ENCODE data around the gene FBXL17.
"Not testable (repeated sequence)": the region's sequence is repeated elsewhere in the genome, so short reads cannot be mapped to it uniquely, and the experiment has no call there.

Gene FBXL17

DNA sequence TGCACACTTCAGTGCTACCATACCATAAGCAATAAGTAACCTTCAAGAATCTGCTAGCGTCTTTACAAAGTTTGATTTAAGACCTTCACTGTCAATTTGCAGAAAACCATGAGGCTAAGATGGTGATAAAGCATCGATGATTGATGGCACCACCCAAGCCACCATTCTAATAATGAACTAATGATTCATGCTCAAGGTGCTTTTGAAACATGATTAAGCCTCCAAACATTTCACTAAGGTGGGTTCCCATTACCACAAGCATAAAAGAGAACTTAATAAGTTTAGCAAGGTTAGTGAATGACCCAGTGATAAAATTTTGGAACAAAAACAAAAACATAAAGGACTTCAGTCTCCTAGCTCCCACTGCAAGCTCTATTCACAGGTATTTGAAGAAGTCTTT lies 214.7 kb downstream of the FBXL17 start:
- no peak for DNase-seq

DNA sequence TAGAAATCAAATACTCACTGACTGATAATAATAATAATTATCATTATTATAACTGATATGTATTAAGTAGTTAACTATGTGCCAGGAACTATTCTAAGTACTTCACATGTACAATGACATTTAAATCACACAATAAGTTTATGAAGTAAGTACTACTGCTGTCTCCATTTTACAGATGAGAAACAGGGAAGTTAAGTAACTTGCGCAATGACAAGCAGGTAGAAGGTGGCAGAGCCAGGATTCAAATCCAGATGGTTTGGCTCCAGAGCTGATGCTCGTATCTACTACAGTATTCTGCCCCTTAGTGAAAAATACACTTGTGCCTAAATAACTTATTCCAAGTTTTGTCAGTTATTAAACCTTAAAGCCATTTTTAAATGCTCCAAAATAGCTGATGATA lies 217.3 kb downstream of the FBXL17 start:
- no peak for DNase-seq

DNA sequence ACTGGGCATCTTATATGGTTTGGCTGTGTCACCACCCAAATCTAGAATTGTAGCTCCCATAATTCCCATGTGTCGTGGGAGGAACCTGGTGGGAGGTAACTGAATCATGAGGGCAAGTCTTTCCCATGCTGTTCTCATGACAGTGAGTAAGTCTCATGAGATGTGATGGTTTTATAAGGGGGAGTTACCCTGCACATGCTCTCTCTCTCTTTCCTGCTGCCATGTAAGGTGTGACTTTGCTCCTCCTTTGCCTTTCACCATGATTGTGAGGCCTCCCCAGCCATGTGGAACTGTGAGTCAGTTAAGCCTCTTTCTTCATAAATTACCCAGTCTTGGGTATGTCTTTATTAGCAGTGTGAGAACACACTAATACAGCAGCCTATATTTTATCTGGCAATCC lies 229.0 kb downstream of the FBXL17 start:
- DNase-seq, result not testable (repeated sequence)

DNA sequence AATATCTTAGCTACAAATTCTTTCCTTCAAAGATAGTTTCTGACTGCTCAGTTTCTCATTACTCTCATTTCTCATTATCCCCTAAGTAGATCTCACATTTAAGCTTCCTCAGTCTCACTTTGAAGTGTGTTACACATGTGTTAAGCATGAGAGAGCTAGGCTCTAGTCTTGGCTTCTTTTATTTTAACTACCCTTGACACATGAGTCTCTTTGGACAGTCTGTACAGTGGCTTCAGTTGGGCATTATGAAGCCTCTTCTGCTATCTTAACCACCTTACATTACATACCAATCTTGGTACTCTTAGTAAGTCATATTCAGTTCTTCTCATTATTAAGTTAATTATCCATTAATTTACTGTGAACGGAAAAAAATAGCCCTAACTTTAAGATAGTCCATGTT lies 232.5 kb downstream of the FBXL17 start:
- no peak for DNase-seq

DNA sequence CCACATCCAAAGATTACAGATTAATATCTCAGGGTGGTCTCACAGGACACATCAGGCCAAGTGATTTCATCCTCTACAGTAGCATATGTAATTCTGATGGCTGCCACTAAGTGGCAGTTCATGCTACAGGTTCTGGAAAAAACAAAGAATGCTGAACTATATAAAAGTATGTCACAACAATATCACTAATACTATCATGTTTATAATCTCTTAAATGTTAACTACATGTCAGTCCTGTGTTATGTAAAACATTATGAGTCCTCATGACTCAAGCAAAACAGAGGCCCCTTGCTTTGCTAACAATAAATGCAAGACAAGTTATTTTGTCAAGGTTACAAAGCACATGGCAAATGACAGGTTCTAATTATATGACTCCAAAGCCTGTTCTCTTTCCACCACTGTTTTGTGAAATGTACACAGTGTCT lies 233.2 kb downstream of the FBXL17 start:
- DNase-seq, result no peak

DNA sequence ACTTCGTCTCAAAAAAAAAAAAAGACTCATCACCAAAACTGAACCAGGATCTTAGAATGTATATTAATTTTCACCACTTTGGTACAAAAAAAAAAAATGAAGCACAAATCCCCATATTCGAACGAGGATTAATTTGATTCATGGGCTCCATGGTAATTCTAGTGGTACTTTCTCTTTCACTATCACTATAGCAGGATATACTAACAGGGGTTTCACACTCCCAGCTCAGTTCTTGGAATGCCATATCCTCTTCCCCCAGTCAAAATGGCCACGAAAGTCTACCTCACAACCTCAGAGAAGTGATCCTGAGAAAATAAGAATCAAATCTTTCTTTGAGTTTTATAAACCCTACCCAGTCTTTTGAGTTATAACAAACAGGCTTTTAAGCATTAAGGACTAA lies 235.7 kb downstream of the FBXL17 start:
- no peak for DNase-seq

DNA sequence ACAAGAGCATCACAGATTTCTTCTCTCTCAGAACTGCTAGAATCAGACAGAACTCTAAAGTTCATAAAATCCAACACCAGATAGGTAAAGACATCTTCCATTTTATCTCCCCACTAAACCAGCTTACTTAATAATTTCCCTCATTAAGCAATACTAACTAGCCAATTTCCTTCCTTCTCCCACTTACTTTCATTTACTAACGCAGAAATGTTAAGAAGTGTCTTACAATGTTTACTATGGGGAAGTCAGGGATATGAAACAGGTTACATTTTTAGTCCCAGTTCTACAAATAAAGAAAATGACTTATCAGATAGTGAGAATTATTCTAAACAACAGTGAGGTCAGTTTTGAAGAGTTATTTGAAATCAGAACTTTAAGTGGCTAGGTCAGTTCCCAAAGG lies 236.5 kb downstream of the FBXL17 start:
- DNase-seq, result no peak

DNA sequence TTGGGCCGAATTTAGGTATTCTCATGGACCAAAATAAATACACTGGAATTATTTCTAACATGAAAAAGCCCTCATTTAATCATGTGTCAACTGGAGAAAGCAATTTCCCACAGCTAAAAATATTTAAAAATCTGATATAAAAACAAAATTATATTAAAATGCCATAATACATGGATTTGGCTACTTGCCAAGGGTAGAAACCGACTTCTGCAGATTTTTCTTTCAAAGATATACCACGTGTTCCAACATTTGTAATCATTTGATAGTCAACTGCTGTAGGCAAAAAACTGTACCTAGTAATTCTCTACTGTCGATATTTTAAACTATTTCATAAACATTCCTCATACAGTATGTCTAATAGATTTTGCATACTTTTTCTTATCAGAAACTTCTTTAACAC lies 237.6 kb downstream of the FBXL17 start:
- no peak for DNase-seq

DNA sequence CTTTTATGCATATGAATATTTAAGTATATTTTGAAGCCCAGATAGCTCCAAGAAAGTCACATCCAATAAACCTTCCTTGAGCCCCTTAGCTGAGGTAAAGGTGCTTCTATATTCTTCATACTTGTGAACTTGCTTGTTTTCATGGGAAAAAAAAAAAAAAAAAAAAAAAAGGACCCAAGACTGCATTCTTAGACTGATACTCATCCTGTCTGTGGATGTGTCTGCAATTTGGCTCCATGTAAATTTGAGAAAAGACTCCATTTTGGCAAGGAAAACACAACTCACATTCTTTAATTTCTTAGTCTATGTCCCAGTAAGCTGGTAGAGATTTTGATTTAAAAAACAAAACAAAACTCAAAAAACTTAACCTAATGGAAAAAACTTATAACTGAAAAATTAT lies 238.3 kb downstream of the FBXL17 start:
- DNase-seq, result no peak

DNA sequence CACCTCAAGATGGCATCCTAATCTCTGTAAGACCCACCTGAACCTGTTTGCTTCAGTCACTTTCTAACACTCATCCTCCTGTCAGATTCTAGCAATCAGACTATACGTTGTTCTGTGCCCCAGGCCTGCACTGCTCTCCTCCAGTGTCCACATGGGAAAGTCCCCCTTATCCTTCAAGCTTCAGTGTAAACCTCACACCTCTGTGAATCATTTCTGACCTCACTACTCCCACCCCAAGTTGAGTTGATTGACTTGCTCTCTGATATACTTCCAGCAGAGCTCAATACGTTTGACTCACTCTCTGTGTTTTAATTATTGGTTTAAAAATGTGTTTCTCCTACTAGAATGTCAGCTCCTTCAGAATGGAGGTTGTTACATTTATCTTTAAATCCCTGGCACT lies 240.2 kb downstream of the FBXL17 start:
- DNase-seq, result no peak

DNA sequence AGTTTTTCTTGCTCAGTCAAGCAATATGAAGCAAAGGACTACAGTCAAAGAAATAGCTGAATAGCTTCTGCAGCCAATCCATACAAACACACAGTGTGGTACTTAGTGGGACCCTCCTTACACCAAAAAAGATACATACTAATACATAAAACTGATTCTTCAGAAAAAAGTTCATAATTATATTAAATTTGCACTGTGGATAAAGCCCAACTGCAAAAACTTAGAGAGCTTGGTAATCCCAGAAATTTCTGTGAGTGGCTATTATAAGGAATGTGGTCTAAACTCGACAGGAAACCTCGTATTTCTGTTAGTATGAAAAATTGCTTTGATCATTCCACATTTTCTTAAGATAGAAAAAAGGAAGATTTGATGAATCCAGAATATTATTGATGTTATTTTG lies 245.4 kb downstream of the FBXL17 start:
- no peak for DNase-seq

DNA sequence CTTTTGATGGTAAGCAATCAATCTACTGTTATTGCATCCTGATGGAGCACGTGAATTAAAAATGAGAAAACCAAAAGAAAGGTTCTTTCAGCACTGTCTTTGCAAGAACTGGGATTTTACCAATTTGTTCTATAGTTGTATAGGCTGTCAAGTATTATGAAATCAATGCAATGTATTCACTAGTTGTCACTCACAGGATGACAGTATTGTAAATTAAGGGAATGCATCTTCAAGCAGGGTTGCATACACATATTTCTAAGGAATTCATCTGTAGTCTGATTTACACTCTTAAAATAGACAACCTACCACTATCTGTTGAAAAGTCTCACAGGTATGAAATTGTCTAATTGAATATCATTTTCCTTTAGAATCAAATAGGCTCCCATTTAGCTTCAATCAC lies 252.8 kb downstream of the FBXL17 start:
- no peak for DNase-seq

DNA sequence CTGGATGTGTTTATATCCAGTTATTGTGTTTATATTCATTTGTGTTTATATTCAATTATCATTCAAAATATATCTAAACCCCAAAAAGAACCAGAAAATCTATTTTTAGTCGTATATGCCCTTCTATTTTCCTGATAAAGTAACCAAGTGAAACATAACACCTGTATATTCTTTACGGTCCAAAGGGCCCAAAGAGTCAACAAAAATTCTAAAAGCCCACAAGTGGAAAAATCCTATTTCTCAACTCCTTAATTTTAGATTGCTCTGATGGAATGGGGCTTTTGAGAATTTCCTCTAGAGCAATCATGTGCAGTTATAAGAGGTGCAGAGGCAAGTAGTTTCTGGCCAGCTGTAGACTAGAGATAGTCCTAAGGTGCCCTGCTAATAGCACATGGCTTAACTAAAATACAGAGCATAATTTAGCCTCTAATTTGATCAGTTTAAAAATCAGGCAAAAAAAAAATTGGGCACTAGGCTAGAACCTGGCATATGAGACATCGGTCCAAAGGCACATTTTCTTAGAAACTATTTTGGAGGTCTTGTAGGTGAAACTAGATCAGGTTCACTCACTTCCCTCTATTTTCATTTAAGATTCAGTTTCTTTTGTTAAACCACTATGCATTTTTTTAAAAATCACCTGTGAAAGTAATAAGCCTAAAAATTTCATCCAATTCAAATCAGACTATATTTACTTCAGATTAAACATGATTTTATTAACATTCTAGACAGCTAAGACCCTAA lies 256.0 kb downstream of the FBXL17 start:
- DNase-seq, result no peak

DNA sequence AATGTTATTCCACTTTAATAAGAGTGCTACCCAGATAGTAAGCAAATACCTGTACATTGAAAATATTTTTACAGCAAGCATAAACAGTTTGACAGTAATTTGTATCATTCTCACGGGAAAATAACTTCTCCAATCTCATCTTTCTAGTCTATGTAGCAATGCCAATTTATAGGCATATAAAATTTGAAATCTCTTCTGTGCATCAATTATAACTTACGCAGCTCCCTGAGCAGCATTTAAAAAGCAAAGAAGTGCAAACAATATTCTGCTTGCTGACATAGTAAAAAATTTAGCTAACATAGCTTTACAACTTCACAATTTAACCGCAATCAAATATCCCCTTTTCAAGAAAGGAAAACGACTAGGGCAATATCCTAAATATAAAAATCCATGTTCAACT lies 257.3 kb downstream of the FBXL17 start:
- DNase-seq, result no peak

DNA sequence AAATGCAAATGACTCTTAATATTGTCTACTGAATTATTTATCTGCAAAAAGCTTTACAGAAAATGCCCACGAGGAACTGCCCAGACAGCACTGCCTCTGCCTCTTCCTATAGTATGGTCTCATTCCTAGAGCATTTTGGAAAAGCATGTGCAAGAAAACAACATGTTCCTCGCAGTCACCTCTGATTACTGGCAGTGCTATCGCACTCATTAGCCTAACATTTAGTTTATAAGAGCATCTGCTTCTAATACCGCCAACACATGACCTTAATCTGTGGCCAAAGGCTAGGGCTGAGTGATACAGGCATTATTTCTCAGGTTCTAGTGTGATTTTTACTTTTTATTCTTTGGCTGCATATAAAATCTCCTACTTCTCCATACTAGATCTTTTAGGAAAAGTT lies 259.2 kb downstream of the FBXL17 start:
- no peak for DNase-seq

DNA sequence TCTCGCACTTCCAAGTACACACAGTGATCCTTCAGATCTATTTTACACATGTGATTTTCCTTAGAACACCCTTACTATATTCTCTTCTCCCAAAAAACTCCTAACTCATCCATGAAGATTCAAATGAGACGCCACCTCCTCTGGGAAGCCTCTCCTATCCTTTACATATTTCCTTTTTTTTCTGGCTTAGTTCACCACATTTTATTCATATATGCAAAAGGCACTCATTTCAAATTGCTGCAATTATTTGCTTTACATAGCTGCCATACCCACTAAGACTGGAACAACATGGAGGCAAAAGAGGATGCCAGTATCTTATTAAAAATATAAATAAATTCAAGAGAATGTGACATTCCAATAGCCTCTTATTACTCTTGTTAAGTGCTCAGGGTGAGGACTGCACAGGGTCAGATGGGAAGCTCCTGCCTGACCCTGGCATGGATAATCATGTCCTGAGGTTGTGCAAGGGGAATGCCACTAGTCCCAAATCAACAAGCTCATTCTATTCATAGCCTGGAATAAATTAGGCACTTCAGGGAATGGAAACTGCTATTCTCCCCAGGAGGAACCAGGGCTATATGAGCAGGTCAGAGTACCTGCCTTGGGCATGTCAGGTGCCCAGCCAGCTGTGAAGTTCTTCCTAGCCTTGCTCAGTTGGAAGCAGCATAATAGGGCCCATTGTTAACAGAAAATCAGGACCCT lies 262.9 kb downstream of the FBXL17 start:
- no peak for DNase-seq

DNA sequence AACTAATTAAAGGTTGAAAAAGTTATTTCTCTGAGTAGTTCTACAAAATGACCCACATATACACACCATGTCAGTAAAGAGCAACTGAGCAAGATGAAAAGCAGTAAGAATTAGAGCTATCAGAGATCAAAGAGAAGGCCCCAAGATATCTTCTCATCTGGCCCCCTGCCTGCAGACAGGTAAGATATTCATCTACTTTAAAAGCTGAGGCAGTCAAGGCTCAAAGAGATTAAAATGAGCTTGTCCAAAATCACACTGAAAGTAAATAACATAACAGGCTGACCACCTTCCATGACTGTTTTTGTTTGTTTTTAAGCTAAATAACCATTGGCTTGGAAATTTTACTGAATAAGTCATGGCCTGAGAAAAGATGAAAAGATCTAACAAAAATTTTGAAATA lies 266.2 kb downstream of the FBXL17 start:
- DNase-seq, result no peak

DNA sequence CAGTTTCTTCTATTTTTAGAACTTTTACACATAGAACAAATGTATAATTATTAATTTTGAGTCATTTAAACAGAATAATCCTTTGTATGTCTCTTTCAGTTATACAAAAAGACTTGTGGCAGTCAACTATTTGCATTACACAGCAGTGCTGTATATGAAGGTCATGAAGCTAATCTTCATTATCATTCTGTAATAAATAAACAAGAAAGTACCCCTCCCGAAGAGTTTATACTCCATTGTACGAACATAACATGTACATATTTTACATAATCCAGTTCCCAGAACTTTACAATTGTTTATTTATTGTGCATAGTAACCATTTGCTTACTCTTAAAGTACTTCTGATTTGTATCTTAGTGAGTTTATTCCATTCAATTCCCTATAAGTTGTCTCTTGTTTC lies 267.9 kb downstream of the FBXL17 start:
- no peak for DNase-seq

DNA sequence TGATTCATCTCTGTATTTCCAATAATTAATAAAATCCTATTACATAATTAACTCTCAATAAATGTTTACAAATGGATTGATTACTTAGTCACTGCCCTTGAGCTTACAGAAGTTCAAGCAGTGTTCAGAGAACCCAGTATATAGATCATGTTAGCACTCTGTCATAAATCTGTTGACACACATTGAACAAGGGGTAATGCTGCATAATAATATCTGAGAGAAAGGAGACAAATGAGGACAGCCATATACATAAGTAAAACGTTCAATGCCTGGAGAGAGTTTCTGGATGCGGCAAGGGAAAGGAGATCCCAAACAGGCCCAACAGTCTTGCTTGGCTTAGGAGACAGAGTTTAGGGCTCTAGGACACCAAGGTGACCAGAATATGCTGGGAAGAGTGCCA lies 270.2 kb downstream of the FBXL17 start:
- DNase-seq, result no peak

DNA sequence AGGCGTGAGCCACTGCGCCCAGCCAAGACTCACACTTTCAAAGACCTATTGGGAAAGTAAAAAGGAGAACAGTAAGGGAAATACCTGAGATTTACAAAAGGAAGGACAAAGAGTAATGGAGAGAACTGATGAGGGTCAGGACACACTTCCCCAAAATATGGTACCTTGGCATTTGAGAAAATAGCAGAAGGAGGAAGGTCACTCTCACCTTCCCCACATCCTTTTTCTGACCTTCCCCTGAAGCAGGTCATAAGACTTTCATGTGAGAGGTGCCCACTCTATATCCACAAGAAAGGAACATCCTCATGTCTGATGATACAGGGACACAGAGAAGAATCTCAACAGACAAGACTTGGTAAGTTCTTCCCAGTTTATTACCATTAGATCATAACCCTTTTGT lies 272.8 kb downstream of the FBXL17 start:
- no peak for DNase-seq

DNA sequence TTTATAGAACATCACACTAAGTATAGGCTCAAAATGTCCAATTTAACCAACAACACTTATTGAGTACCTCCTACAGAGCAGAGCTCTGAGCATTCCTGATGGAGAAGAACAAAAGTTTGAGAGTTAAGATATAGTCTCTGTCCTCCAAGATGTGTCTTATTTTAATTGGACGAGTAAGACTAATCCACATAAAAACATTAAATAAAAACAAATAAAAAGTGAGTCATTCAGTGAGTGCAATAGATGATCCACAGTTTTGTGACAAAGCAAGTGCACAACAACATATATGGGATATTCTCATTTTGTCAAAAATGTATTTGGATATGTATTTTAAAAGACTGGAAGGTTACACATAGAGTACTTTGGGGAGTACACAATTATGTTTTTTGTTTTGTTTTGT lies 277.4 kb downstream of the FBXL17 start:
- no peak for DNase-seq

DNA sequence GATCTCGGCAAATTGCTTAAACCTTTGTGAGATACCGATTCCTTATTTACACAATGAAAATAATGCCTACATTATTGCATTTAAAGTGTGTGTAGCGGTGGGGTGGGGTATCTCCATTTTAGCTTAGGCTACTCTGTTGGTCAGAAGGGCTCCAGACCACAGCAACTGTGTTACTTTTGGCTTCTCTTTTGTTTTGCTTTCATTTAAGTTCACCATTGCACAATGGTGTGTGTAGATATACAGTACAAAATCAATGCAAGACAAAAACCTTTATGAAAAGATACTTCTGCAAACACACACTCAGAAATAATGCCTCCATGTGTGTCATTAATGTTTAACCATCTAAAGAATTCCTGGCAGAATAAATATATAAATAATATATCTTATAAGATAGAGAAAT lies 279.4 kb downstream of the FBXL17 start:
- DNase-seq, result no peak

DNA sequence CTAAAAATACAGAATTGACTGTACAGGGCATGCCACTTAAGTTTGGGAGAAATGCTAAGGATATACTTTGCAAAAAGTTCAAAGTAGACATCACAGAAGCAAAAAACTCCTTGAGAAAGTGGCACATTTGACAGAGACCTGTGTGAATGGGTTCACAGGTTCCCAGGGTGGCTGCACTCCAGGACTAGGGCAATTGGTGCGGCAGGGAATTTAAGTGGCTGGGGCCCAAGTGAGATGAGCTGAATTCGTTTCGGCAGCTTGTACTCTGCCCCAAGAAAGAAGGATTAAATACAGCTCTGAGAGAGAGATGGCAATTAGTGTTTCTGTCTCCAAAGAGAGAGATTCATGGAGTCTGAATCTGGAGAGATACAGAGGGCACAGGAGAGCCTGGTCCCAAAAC lies 280.1 kb downstream of the FBXL17 start:
- DNase-seq, result peak in 44 of 58 donors; percentile 1 to 77 (median 16)
